GM23248 (cell line): ENCODE results near the gene RBBP8NL. TPM values are rescaled to one million over a fixed set of nuclear protein-coding genes. Genes with fewer than 3 reads are reported as not detected.

ENCODE experiments used
- DNase-seq: peaks from one replicate; pipeline ENCODE4 v3.0.0-alpha.2; 2015
- H2AFZ ChIP-seq: fragments of 200-600 bp; sonication (generic); 2 replicates; pipeline ENCODE4 v1.6.1; 2016; ENCODE audit warnings: antibody characterized with exemption
- H3F3A ChIP-seq: fragments of 200-600 bp; sonication (generic); 2 replicates; pipeline ENCODE4 v1.6.1; 2016; ENCODE audit warnings: mild to moderate bottlenecking, antibody characterized with exemption, mixed run types; ENCODE audit not compliant: insufficient read depth
- H3K27ac ChIP-seq: fragments of 200-600 bp; sonication (generic); 2 replicates; pipeline ENCODE4 v1.5.1; 2016; ENCODE audit warnings: mild to moderate bottlenecking
- H3K27me3 ChIP-seq: fragments of 200-600 bp; sonication (generic); replicated peaks from 2 replicates; pipeline ENCODE4 v1.6.1; 2016; ENCODE audit warnings: mild to moderate bottlenecking; ENCODE audit not compliant: insufficient read depth
- H3K36me3 ChIP-seq: fragments of 200-600 bp; sonication (generic); 2 replicates; pipeline ENCODE4 v1.6.1; 2016; ENCODE audit warnings: low read depth, mild to moderate bottlenecking
- H3K4me1 ChIP-seq: fragments of 200-600 bp; sonication (generic); 2 replicates; pipeline ENCODE4 v1.6.1; 2016; ENCODE audit warnings: mild to moderate bottlenecking; ENCODE audit not compliant: insufficient read depth
- H3K4me2 ChIP-seq: fragments of 200-600 bp; sonication (generic); one replicate; pipeline ENCODE4 v1.6.1; 2016; ENCODE audit warnings: mild to moderate bottlenecking; ENCODE audit not compliant: unreplicated experiment
- H3K4me3 ChIP-seq: fragments of 200-600 bp; sonication (generic); 2 replicates; pipeline ENCODE4 v1.5.1; 2016; ENCODE audit warnings: mild to moderate bottlenecking
- H3K79me2 ChIP-seq: fragments of 200-600 bp; sonication (generic); 2 replicates; pipeline ENCODE4 v1.6.1; 2016; ENCODE audit warnings: mild to moderate bottlenecking; ENCODE audit not compliant: insufficient read depth
- H3K9ac ChIP-seq: fragments of 200-600 bp; sonication (generic); 2 replicates; pipeline ENCODE4 v1.6.1; 2016; ENCODE audit warnings: mild to moderate bottlenecking
- H3K9me2 ChIP-seq: fragments of 200-600 bp; sonication (generic); 2 replicates; pipeline ENCODE4 v1.6.1; 2016; ENCODE audit warnings: mixed run types, mild to moderate bottlenecking, moderate library complexity; ENCODE audit not compliant: insufficient read depth
- H3K9me3 ChIP-seq: fragments of 200-600 bp; sonication (generic); one replicate; pipeline ENCODE4 v1.6.1; 2017; ENCODE audit warnings: low read depth
- H4K20me1 ChIP-seq: fragments of 200-600 bp; sonication (generic); 2 replicates; pipeline ENCODE4 v1.6.0; 2016; ENCODE audit not compliant: insufficient read depth
- EZH2 ChIP-seq: fragments of 200-600 bp; sonication (generic); IDR thresholded peaks from 2 replicates; pipeline ENCODE4 v1.6.1; 2018; ENCODE audit warnings: antibody characterized with exemption, mild to moderate bottlenecking; ENCODE audit not compliant: insufficient read depth, poor library complexity, severe bottlenecking
- EZH2phosphoT487 ChIP-seq: fragments of 200-600 bp; sonication (generic); IDR thresholded peaks from 2 replicates; pipeline ENCODE4 v1.6.1; 2018; ENCODE audit warnings: antibody characterized with exemption, moderate library complexity, mild to moderate bottlenecking, low read depth; ENCODE audit not compliant: insufficient read depth
- whole genome bisulfite sequencing, 2 experiments: methylation state at CpG; one replicate each; pipeline ENCODE4 v1.1.6; 2015 to 2017; ENCODE audit warnings: low lambda C conversion rate in 2 of 2, low coverage in 1 of 2; ENCODE audit errors: missing lambda C conversion rate in 2 of 2; 5-methylcytosine and 5-hydroxymethylcytosine counted together
- in situ Hi-C: fragments of 300-500 bp; cut with MboI; formaldehyde crosslinking; loops from 2 replicates; pipeline ENCODE4 v1.15.0; 2020
- polyA plus RNA-seq: library from polyadenylated mRNA; unstranded; fragments of >200 nt; fragmentation: Nextera tagmentation; extraction: Ambion mirVana; gene quantifications from 2 replicates; pipeline ENCODE4 v1.2.1, GENCODE V29; 2016
- total RNA-seq: library from RNA; depleted of rRNA; stranded (reverse); fragments of >200 nt; shearing (Covaris generic); gene quantifications from 2 replicates; pipeline ENCODE4 v1.2.3, GENCODE V29; 2014

RBBP8NL gene
- total and polyA plus RNA-seq, 2 experiments from 2014 or later = not detected

GRCh38 chr20:62451156-62451767, 23.9 kb upstream of the RBBP8NL start:
- no peak overlapping the region for H3K4me3 ChIP-seq
- no peaks in the 10 kb centered on the region for H3K4me1 ChIP-seq
- H3K9me3 ChIP-seq = no peaks in the 10 kb centered on the region
- no peak overlapping the region for H3K27ac ChIP-seq
- H3K4me2 ChIP-seq = no peak overlapping the region
- H3K27me3 ChIP-seq = peaks cover 20% of the 10 kb centered on the region
- H2AFZ ChIP-seq = no peak overlapping the region
- 62 to 63% methylated on average over 7 to 10 of the region's 10 CpGs for WGBS, 2 experiments
- H4K20me1 ChIP-seq = no peaks in the 10 kb centered on the region
- no peaks in the 10 kb centered on the region for H3F3A ChIP-seq
- in situ Hi-C loops = no loop called here
- TF ChIP-seq EZH2 (no peak), EZH2phosphoT487 (no peak)
- H3K36me3 ChIP-seq = no peaks in the 10 kb centered on the region
- H3K9me2 ChIP-seq = no peaks in the 10 kb centered on the region
- no peak for DNase-seq
- no peak overlapping the region for H3K9ac ChIP-seq
- no peaks in the 10 kb centered on the region for H3K79me2 ChIP-seq

- H3K27ac ChIP-seq = no peak overlapping the region
- 52 to 64% methylated on average over 24 of the region's 24 CpGs for WGBS, 2 experiments
- H2AFZ ChIP-seq = no peak overlapping the region
- no peaks in the 10 kb centered on the region for H3K4me1 ChIP-seq
- TF ChIP-seq EZH2phosphoT487 = no peak
- TF ChIP-seq EZH2 = no peak
- H3K36me3 ChIP-seq = no peaks in the 10 kb centered on the region
- H3K4me3 ChIP-seq = no peak overlapping the region
- H4K20me1 ChIP-seq = no peaks in the 10 kb centered on the region
- no peaks in the 10 kb centered on the region for H3K9me2 ChIP-seq
- in situ Hi-C loops = no loop called here
- H3K79me2 ChIP-seq = no peaks in the 10 kb centered on the region
- H3K27me3 ChIP-seq = peaks cover 15% of the 10 kb centered on the region
- no peak overlapping the region for H3K9ac ChIP-seq
- DNase-seq = no peak
- H3F3A ChIP-seq = no peaks in the 10 kb centered on the region
- no peaks in the 10 kb centered on the region for H3K9me3 ChIP-seq
- no peak overlapping the region for H3K4me2 ChIP-seq
Observed at GRCh38 chr20:62449951-62450691, 22.8 kb upstream of the RBBP8NL start.

GRCh38 chr20:62448788-62449187, 21.4 kb upstream of the RBBP8NL start:
- no peaks in the 10 kb centered on the region for H3K9me3 ChIP-seq
- H3K79me2 ChIP-seq = no peaks in the 10 kb centered on the region
- 27 to 32% methylated on average over 14 of the region's 14 CpGs for WGBS, 2 experiments
- H3K4me1 ChIP-seq = no peaks in the 10 kb centered on the region
- no peak for TF ChIP-seq EZH2
- TF ChIP-seq EZH2phosphoT487 = no peak
- H4K20me1 ChIP-seq = no peaks in the 10 kb centered on the region
- H3K4me2 ChIP-seq = no peak overlapping the region
- peaks cover 8% of the 10 kb centered on the region; the same call in 1 of the 2 replicates for H3K27me3 ChIP-seq
- H2AFZ ChIP-seq = no peak overlapping the region
- no peaks in the 10 kb centered on the region for H3K9me2 ChIP-seq
- H3K27ac ChIP-seq = no peak overlapping the region
- H3K9ac ChIP-seq = no peak overlapping the region
- H3F3A ChIP-seq = no peaks in the 10 kb centered on the region
- in situ Hi-C loops = no loop called here
- no peaks in the 10 kb centered on the region for H3K36me3 ChIP-seq
- no peak for DNase-seq
- no peak overlapping the region for H3K4me3 ChIP-seq

- in situ Hi-C loops = no loop called here
- Histone ChIP-seq H3F3A (no peaks in the 10 kb centered on the region), H3K27ac (no peak overlapping the region), H3K9me2 (no peaks in the 10 kb centered on the region), H3K27me3 (peaks cover 13% of the 10 kb centered on the region; the same call in 1 of the 2 replicates), H2AFZ (no peak overlapping the region), H3K4me1 (no peaks in the 10 kb centered on the region), H4K20me1 (no peaks in the 10 kb centered on the region), H3K9me3 (no peaks in the 10 kb centered on the region), H3K36me3 (no peaks in the 10 kb centered on the region), H3K9ac (no peak overlapping the region), H3K79me2 (no peaks in the 10 kb centered on the region), H3K4me3 (no peak overlapping the region), H3K4me2 (no peak overlapping the region)
- DNase-seq = no peak
- TF ChIP-seq EZH2phosphoT487 (no peak), EZH2 (no peak)
- 38 to 48% methylated on average over 10 of the region's 10 CpGs for WGBS, 2 experiments
Observed at GRCh38 chr20:62448038-62448437, 20.7 kb upstream of the RBBP8NL start.
